ENCODE data around the gene PREX1.

- TF ChIP-seq, protein P1, sequence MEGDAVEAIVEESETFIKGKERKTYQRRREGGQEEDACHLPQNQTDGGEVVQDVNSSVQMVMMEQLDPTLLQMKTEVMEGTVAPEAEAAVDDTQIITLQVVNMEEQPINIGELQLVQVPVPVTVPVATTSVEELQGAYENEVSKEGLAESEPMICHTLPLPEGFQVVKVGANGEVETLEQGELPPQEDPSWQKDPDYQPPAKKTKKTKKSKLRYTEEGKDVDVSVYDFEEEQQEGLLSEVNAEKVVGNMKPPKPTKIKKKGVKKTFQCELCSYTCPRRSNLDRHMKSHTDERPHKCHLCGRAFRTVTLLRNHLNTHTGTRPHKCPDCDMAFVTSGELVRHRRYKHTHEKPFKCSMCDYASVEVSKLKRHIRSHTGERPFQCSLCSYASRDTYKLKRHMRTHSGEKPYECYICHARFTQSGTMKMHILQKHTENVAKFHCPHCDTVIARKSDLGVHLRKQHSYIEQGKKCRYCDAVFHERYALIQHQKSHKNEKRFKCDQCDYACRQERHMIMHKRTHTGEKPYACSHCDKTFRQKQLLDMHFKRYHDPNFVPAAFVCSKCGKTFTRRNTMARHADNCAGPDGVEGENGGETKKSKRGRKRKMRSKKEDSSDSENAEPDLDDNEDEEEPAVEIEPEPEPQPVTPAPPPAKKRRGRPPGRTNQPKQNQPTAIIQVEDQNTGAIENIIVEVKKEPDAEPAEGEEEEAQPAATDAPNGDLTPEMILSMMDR (IDR thresholded peaks at IDR 0.05) = no peak
- no peak for TF ChIP-seq POLR2AphosphoS5 (IDR thresholded peaks at IDR 0.05)
Measured at GRCh38 chr20:48770700-48771442, 56.9 kb downstream of the PREX1 start.
